IPS-NIHi7 (cell line): Measurements from ENCODE around the gene ARL5C.

Experiments used
- DNase-seq: peaks from one replicate; pipeline ENCODE4 v3.0.0; 2012; ENCODE audit warnings: mixed read lengths; ENCODE audit errors: extremely low spot score

ARL5C gene

DNA sequence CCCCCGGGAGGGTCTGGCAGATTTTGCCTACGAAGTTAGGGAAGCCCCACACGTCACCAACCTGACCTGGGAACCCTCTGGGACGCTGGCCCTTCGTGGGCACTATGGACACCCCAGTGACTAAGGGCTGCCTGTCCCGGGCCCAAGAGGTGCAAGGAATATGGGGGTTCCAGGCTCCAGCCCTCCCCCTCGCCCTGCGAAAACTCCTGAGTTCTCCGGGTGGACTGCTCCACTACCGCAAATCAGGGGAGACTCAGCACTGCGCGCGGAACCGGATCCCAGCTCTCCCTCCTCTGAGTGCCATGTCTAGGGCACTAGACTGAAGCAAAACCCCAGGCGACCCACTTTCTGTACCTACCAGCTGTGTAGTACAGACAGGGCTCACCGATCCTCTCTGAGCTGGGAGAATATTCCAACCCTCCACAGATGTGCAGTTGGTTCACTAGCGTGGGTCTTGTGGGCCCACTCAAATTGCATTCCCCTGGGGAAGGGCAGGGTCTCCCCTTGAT, at the start of gene ARL5C:
Gene ARL5C, minus strand, starts transcription at position 321 of the 509 bp plus-strand sequence. CDS start 401 bp downstream, outside the sequence.
- DNase-seq, result no peak

DNA sequence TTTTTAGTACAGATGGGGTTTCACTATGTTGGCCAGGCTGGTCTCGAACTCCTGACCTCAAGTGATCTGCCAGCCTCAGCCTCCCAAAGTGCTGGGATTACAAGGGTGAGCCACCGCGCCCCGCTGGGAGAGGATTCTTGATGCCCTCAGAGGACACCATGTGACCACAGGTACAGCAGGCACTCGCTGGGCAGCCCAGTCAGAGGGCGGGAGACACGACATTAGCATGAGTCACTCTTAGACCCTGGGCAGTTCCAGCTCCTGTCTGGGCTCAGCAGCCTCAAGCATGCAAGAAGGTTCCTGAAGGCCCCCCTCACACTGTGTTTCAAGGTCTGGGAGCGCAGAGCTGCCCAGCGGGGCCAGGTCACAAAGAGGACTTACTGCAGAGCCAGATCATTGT, 47.9 kb upstream of the ARL5C start:
- DNase-seq, result no peak

GRCh38 chr17:39212841-39213480, 47.0 kb upstream of the ARL5C start:
- no peak for DNase-seq

DNA sequence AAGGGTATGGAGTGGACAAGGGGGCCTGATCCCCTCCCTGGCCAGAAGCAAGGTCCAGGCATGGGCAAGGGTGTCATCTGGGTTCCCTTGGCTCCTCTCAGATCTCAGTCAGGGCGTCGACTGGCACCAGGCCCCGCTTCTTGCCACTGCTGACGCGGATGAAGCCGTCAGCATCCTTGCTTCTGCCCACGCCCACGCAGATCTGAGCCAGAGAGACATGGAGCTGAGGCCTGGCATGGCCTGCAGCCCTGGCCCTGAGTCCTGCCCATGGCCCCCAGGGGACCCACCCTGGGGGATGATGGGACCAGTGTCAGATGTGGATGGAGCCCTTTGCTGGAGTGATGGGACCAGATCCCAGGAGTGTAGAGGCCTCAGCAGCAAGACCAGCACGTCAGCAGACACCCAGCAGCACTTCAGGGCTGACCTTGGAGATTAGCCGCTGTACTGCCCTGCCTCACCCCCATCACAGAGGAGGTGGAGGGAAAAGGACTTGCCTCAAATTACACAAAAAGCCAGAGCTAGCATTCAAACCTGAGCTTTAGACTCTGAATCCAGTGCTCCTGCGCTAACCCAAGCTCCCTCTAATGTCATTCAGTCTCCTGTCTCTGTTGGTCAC, 46.3 kb upstream of the ARL5C start:
- no peak for DNase-seq

- DNase-seq, result no peak
Measured at GRCh38 chr17:39210093-39210434, 44.1 kb upstream of the ARL5C start.

- DNase-seq, result no peak
Measured at GRCh38 chr17:39209317-39210092, 43.5 kb upstream of the ARL5C start.

DNA sequence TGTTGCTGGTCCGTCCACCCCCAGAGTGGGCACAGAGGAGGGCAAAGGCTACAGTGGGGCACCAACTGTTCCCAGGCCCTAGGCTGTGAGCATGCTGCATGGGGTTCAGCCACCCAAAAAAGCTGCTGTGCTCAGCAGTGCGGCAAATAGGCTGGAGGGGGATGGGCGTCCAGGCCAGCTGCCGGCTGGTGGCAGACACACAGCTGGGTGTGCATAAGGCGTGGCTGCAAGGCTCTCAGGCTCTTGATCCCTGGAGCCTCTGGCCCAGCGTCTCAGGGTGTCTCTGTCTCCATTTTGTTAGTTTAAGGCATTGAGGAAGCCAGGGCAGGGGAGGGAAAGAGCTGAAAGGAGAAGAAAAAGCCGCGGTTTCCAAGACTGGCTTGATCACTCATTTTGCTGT, 42.9 kb upstream of the ARL5C start:
- no peak for DNase-seq

DNA sequence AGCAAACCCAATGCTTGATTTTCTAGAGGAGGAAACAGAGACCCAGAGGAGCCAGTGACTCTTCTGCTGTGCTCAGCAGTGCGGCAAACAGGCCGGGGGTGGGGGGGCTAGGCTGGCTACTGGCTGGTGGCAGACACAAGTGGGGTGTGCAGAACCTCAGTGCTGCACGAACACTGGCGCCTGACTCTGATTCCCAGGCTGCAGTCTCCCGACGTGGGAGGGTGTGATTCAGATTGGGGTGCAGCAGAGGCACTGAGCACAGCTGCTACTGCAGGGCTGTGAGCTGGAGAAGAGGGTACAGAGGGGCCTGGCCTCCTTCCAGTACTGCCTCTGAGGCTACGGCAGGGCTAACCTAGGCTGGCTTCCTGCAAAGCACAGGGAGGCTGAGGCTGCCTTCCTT, 42.2 kb upstream of the ARL5C start:
- no peak for DNase-seq

- no peak for DNase-seq
Measured at GRCh38 chr17:39205112-39205526, 39.2 kb upstream of the ARL5C start.

DNA sequence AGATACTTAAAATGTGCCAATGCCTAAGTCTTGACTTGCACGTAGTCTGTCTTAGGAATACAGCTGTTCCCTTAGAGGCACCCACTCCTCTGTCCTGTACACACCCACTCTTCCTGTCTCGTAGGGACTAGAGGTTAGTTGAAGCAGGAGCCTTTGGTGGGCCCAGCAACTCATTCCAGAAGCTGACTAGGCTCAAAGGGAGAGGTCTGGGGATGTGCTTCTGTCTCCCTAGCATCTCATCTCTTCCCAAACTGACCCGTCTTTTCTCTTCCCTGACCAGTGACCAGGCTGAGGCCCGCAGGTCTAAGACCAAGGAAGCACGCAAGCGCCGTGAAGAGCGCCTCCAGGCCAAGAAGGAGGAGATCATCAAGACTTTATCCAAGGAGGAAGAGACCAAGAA, 38.3 kb upstream of the ARL5C start:
- no peak for DNase-seq

DNA sequence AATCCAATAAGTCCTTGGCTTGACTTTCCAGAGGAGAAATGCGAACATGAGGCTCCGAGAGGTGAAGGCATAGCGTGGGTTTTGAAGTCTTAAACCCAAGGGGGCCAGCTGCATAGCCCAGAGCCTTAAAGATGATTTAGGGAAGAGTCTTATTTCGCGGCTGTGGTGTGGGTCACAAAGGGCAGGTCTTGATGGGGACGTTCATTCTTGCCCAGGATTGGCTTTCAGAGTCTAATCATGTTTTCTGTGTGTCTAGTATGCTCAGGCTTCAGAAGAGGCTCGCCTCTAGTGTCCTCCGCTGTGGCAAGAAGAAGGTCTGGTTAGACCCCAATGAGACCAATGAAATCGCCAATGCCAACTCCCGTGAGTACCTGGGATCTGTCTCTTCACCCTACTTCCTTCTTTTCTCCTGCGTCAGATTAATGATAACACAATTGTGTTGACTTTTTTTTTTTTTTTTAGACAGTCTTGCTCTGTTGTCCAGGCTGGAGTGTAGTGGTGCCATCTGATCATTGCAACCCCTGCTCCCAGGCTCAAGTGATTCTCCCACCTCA, 35.1 kb upstream of the ARL5C start:
- no peak for DNase-seq

- DNase-seq, result peak; percentile 77
Measured at GRCh38 chr17:39200070-39200879, 34.3 kb upstream of the ARL5C start, which contains the start of gene RPL19. Gene RPL19, plus strand, starts transcription at chr17:39200283. Its CDS starts 62 bp downstream, at chr17:39200345.

GRCh38 chr17:39199820-39200069, 33.8 kb upstream of the ARL5C start:
- peak; percentile 89 for DNase-seq

GRCh38 chr17:39198186-39198566, 32.2 kb upstream of the ARL5C start:
- no peak for DNase-seq

DNA sequence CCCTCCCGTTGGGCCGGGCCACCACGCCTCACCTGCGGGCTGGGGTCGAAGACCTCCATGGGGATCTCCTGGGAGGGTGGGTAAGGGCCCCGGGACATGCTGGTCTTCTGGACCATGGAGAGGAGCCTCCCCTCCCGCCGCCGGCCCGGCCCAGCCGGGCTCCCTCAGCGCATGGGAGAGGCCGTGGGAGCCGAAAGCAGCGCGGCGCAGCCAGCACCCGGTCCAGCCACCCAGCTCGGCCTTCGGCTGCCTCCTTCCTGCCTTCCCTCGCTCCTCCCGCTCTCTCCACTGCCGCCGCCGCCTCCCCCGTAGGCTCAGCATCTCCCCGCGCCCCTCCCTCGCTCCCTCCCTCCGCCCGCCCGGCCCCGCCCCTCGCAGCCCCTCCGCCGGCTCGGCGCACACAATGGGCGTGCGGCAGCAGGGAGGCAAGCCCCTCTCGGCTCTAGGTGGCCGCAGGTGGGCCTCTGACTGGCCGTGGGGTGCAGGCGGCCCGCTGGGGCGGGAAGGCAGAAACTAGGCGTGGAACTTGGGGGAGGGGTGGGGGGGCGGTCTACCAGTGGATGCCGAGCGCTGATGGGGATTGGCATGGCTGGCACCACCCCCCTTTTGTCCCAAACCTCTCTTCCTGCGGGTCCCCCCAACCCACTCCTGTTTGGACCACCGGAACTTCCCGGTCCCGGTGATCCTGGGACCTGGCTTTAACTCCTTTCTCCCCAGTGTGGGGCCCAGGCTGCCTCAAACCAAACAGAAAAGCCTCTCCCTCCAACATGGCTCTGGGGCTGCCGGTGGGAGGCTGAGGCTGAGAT, 31.6 kb upstream of the ARL5C start, which contains the start of gene CACNB1:
Gene CACNB1, minus strand, starts transcription at position 290 of the 806 bp plus-strand sequence. Its CDS starts 174 bp downstream, at position 116.
- DNase-seq, result peak; percentile 92

DNA sequence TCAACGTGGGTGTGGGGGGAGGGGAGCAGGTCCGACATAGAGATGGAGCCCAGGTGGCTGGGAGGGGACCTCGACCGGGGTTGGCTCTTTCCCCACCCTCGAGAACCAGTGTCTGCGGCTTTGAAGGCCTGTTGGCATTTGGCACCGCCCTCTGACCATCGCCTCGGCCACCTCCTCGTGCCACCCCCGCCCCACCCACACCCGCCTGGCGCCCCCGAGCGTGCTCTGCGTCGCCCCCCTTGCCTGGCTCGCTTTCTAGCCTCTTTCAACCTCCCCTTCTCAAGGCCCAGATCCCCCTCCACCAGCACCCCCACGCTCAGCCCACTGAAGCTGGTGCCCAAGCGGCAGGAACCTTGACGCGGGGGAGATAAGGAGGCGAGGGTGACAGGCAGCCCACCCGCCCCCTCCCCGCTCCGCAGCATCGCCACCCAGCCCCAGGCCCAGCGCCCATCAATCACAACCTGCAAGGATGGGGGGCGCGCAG, 30.9 kb upstream of the ARL5C start:
- no peak for DNase-seq

- no peak for DNase-seq
Measured at GRCh38 chr17:39196241-39196807, 30.4 kb upstream of the ARL5C start.

GRCh38 chr17:39195568-39196160, 29.7 kb upstream of the ARL5C start:
- DNase-seq, result no peak

DNA sequence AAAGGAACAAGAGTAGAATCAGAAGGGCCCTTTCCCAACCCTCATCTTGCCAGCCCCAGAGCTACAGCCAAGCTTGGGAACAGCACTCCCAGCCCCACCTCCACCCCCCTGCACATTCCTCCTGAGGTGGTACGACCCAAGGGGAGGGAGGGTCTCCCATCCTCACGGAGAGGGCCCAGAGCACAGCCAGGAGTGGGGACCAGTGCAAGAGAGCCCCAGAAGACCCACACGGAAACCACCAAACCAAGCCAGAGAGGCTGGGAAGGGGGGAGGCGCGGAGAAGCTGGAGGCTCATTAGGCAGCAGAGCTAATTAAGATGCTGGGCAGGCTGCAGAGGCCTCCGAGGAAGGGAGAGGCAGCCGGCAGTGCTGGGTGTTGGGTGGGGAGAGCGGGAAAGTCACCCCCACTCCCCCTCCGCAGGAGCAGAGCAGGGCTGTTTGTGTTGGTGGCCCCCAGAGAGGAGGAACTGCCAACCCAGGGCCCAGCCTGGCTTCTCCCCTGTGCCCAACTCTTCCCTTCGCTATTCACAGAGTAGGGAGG, 29.1 kb upstream of the ARL5C start:
- DNase-seq, result no peak
